Colon (tissue), 2 donors: ENCODE data around the gene BMPR2.
"Not testable (repeated sequence)": the region's sequence is repeated elsewhere in the genome, so short reads cannot be mapped to it uniquely, and the experiment has no call there.

Source experiments
- FAIRE-seq: peaks from 2 replicates; lab custom pipeline; 2012; peaks lifted over from hg19 to GRCh38; lab: Jason Lieb, UNC
- donor health status: control.
- donor health status: control.

The BMPR2 gene

DNA sequence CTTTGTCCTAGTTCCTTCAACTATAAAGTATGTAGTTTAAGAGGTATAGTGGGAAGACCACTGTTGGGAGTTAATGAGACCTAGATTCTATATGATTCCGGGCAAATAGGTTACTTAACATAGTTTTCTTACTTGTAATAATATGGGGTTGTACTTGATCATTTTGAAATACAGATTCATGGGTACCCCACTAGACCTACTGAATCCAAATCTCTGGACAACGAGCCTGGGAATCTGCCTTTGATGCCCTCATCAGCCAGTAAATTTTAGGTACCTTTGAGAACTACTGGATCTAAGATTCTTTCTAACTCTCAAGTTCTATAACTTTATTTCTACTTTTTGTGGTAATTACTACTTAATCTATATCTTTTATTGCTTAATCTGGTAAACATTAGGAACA is 6.6 kb downstream of the BMPR2 start:
- FAIRE-seq, result no peak

DNA sequence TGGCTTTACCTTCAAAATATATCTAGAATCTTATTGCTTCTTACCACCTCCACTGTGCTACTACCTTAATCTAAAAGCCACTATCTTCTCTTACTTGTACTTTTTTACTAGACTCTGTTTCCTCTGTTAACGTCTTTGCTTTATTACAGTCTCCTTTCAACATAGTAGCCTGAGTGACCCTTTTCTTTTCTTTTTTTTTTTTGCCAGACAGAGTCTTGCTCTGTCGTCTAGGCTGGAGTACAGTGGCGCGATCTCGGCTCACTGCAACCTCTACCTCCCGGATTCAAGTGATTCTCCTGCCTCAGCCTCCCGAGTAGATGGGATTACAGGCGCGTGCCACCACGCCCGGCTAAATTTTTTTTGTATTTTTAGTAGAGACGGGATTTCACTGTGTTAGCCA is 10.4 kb downstream of the BMPR2 start:
- not testable (repeated sequence) for FAIRE-seq

DNA sequence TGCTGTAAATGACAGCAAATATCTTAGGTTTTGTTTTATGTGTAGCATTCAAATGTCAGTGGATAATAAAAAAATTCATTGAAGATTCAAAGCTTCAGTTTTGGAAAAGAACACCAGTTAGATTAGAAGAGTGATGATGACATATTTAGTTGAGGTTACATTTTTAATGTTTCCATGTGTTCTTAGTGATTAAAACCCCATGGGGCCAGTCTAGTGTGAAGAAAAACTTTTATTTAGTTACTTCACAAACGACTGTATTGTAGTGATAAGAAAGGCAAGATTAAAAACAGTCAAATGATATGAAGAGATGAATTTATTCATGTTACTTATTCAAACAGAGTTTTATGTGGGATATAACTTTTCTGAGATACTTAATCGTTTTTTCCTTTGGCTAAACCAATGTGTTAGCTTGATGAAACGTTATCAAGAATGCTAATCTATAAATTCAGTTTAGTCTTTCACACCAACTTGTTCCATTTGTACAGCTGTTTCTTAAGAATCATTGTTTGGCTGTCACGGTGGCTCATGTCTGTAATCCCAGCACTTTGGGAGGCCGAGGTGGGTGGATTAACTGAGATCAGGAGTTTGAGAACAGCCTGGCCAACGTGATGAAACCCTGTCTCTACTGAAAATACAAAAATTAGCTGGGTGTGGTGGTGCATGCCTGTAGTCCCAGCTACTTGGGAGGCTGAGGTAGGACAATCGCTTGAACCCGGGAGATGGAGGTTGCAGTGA is 11.6 kb downstream of the BMPR2 start:
- FAIRE-seq, result no peak

DNA sequence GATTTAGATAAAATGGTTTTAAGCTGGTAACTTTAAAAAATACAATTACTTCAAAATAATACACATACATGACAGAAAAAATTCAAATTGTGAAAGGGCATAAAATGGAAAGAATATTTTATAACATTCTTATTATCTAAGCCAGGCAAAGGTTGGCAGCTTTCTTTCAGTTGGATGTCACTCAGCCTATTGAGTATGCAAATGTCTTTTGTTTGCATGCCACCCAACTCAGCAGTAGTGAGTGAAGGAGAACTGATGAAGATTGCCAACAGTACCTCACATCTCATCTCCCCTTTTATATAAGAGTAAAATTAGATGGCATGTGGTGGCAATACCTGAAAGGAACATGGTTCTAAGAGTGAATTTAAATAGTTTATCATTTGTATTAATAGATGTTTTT is 24.8 kb downstream of the BMPR2 start:
- FAIRE-seq, result no peak

DNA sequence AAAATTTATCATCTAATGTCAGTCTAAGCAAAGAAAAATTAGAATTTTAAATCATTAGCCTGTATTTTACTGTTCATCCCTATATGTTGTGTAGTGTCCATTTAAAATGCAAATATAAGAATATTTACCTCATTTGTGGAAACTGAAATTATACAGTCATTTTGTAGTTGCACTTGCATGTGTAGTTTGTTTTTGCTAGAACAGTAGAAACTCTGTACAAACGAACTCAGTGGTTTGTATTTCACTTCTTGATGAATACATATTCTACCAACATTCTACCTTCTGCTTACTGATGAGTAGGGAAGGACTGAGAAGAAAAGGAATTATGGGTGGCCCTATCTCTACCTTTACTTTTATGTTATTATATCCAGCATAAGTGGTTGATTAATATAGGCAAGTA is 29.7 kb downstream of the BMPR2 start:
- no peak for FAIRE-seq

DNA sequence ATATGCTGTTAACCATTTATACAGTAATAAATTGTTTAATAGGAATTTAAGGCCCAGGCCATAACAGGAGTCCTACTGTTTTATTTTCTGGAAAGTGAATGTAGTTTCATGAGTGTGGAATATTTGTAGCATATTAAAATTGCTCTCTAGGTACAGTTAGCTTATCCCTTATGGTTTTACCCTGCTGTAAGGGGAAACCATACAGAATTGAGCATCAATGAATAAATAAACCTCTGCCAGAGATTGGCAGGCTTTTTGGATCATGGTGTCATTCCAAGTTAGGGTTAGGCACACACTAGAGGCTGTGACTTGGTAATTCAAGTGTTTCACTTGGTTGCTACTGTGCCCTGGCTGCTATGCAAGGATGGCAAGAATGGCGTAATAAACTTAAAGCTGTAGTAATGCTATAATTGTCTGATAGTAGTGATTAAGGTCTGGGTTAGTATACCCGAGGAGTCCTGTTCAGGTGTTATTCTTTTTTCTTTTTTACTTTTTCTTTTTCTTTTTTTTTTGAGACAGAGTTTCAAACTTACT is 30.4 kb downstream of the BMPR2 start:
- no peak for FAIRE-seq

DNA sequence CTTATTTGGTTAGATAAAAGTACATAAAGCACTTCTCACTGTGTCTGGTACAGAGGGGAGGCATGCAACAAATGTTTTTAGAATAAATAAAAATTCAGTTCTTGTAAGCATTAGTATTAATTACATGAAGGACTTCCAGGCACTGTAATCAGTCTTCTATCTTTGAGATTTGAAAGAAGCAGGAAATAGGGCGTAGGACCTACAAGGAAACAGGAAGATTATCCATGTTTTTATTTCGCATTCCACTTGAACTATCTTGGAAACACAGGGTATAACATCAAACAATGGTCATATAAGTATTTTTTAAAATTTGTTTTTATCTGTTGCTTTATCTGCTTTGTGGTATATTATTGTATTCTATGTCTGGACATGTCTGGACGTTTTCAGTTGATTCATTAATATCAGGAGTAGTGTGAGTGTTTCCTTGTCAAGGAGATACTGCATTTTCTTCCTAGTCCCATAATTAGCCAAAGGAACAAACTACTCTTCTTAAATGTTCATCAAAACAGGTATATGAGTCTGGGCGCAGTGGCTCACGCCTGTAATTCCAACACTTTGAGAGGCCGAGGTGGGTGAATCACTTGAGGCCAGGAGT is 32.5 kb downstream of the BMPR2 start:
- no peak for FAIRE-seq

DNA sequence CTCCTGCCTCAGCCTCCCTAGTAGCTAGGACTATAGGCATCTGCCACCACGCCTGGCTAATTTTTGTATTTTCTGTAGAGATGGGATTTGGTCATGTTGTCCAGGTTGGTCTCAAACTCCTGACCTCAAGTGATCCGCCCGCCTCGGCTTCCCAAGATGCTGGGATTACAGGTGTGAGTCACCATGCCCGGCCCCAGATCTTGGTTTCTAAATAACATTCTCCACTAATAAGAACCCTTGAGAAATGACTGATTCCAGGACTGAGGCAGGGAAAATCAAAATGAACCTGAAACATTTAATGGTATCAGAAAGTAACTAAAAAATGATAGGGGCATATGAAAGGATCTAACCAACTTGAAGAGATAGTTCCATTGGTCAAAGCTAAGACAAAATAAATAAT is 34.0 kb downstream of the BMPR2 start:
- no peak for FAIRE-seq

DNA sequence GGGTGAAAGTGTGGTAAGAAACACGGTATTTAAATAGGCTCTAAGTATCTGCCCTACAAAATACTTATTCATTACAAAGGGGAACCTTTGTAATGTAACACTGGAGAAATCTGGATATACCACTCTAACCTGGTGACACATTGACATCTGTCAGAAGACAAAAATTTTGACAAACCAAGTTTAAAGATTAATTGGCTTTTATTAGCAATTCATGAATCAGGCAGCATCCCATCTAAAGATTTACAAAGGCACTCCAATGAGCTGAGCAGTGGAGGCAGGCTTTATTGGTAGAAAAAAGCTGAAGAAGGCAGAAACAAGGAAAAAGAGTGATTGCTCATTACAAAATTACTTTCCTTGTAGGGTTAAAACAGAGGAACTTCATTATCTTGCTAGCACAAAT is 35.0 kb downstream of the BMPR2 start:
- FAIRE-seq, result no peak

DNA sequence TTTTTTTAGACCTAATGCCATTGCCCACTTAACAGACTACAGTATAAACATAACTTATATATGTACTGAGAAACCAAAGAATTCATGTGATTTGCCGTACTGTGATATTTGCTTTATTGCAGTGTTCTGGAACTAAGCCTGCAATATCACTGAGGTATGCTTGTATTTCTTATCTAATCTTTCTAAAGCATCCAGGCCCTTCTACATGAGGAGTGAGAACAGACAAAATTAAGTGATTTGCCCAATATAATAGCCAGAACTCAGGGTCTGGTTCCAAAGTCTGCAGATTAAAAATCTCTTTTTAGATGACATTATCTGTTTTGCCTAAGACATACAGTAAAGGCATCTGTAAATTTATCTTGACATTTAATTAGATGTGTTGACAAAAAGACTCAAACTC is 41.9 kb downstream of the BMPR2 start:
- no peak for FAIRE-seq

DNA sequence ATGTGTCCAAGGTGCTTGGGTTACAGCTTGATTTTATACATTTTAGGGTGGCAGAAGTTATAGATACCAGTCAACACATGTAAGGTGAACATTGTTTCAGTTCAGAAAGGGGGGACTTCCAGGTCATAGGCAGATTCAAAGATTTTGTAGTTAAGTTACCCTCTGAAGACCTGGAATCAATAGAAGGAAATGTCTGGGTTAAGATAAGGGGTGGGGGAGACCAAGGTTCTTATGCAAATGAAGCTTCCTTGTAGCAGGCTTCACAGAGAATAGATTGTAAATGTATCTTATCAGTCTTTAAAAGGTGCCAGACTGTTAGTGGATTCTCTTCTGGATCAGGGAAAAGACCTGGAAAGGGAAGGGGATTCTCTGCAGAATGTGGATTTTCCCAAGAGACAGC is 42.4 kb downstream of the BMPR2 start:
- no peak for FAIRE-seq

DNA sequence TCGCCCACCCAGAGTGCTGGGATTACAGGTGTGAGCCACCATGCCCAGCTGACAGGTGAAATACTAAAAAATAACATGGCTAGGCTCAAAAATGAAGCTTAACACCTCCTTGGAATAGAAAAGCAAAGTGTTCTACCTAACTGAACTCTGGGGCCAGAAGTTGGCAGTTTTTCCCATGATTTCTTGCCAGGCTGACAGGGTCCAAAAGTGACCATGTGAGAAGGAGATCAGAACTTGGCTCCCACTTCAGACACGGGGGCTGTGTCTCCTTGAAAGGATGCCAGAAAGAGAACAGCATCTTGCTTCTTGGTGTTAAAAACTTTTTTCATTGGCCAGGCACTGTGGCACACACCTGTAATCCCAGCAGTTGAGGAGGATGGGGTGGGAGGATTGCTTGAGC is 47.0 kb downstream of the BMPR2 start:
- FAIRE-seq, result no peak

DNA sequence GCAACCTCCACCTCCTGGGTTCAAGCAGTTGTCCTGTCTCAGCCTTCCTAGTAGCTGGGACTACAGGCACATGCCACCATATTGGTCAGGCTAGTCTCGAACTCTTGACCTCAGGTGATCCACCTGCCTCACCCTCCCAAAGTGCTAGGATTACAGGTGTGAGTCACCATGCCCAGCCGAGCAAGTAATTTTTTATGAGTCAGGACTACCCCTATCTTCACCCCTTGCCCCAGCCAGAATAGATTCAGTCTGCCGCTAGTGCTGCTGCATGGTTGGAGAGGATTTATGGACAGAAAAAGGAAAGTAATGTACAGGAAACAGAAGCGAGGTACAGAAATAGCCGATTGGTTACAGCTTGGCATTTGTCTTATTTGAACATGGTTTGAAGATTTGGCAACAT is 48.9 kb downstream of the BMPR2 start:
- no peak for FAIRE-seq

DNA sequence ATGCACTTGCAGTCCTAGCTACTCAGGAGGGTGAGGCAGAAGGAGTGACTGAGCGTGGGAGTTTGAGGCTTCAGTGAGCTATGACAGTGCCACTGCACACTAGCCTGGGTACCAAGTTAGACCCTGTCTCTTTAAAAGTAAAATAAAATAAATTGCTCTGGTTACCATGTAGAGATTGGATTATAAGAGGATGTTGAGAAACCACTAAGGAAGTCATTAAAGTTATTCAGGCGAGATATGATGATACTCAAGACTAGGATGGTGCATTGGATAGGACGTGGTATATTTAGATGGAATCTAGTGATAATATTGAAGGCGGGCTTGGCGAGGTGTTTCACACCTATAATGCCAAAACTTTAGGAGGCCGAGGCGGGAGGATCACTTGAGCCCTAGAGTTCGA is 50.6 kb downstream of the BMPR2 start:
- FAIRE-seq, result no peak

DNA sequence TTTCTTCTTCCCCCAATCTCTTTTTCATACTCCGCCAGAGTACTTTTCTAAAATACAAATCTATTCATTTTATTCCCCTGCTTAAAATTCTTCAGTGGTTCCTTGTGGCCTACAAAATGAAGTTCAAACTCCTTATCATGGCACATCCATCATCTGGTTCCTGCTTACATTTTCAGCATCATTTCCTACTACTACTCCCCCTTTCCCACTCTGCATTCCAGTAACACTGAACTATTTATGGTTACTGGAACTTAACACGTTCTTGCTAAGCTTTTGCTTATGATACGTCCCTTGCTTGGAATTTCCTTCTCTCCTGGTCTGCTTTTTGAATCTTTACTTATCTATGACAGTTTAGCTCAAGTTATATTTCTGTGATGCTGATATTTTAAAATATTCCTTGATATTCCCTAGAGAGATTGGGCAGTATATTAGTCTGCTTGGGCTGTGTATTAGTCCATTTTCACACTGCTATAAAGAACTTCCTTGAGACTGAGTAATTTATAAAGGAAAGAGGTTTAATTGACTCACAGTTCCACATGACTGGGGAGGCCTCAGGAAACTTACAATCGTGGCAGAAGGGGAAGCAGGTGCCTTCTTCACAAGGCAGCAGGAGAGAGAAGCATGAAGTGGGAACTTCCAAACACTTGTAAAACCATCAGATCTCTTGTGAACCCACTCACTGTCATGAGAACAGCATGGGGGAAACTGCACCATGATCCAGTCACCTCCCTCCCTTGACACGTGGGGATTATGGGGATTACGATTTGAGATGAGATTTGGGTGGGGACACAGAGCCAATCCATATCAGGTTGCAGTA is 53.2 kb downstream of the BMPR2 start:
- no peak for FAIRE-seq

DNA sequence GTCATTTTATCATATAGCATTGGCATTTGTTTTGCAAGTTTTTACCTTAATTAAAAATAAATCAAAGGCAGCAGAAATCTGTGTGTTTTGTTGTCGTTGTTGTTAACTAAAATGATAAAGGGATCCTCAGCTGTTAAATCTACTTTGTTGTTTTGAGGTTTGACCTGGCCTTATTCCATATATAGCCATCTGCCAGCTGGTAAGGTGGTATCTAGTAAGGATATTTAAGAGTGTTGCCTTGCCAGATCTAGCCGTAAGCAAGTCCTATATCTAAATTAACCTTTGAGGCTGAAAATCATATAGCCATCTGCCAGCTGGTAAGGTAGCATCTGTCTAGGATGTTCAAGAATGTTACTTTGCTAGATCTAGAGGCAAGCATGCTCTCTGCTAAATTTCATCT is 56.6 kb downstream of the BMPR2 start:
- no peak for FAIRE-seq

DNA sequence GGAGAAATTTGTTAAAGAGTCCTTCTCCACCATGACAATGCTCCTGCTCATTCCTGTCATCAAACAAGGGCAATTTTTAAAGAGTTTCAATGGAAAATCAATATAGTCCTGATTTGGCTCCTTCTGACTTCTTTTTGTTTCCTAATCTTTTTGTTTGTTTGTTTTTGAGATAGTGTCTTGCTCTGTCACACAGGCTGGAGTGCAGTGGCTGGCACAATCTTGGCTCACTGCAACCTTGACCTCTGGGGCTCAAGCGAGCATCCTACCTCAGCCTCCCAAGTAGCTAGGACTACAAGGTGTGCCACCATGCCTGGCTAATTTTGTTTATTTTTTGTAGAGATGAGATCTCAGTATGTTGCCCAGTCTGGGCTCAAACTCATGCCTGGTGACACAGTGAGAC is 58.3 kb downstream of the BMPR2 start:
- no peak for FAIRE-seq

DNA sequence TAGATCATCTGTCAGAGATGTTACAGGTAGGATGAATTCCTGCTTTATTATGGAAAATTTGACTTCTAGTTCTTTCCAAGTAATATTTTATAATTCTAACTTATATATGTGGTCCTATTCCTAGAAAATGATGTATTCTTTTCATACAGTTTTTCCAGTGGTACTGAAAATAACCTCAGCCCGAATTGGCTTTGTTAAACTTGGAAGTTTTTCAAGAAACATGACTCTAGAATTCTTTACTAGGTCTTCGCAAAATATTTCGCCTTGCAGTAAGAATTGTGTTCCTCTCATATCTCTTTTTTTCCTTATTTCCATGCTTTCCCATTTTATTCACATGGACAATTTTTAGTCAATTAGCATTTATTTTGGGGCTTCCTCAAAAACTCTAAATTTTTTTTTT is 60.5 kb downstream of the BMPR2 start:
- no peak for FAIRE-seq

DNA sequence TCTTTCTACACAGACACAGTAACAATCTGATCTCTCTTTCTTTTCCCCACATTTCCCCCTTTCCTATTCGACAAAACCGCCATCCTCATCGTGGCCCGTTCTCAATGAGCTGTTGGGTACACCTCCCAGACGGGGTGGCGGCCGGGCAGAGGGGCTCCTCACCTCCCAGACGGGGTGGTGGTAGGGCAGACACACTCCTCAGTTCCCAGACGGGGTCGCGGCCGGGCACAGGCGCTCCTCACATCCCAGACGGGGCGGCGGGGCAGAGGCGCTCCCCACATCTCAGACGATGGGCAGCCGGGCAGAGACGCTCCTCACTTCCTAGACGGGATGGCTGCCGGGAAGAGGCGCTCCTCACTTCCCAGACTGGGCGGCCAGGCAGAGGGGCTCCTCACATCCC is 64.0 kb downstream of the BMPR2 start:
- FAIRE-seq, result not testable (repeated sequence)

DNA sequence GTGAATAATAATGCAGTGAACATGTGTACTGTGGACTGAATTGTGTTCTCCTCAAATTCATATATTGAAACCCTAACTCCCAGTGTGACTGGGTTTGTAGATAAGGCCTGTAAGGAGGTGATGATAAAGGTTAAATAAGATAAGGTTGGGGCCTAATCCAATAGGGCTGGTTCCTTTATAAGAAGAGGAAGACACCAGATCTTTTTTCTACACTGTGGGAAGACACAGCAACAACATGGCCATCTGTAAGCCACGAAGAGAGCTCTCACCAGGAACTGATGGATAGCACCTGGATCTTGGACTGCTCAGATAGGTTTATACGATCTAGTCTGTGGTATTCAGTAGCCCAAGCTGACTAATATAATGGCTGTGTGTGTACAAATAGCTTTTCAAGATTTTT is 66.8 kb downstream of the BMPR2 start:
- FAIRE-seq, result no peak

DNA sequence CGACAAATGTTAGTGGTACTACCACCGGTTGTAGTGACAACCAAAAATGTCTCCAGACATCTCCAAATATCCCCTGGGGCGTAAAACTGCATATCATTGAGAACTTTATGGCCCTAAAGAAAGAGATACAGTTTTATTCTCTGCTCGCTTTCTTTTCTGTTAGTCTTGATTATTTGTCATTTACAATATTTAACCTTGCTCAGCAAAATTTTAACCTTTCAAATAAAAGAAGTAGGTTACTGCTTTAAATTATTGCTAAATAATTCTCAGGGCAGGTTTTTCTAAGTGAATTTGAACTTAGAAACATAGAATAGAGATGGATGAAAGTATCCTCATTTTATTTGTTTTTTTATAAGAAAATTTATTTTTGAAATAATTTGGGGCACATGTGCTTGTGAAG is 67.9 kb downstream of the BMPR2 start:
- FAIRE-seq, result no peak

DNA sequence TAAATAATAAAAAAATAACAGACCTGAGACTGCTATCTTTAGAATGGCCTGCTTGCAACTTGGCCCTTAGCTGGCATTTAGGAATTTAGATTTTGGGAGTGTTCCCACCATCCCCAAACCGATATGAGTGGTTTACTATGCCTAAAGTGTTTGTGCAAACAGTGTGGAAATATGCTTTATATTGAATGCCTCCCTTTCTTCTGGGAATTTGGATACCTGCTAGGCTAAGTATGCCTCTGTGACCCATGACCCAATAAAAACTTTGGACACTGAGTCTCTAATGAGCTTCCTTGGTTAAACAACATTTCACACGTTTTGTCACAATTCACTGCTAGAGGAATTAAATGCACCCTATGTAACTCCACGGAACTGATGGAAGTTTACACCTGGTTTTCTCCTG is 73.2 kb downstream of the BMPR2 start:
- FAIRE-seq, result no peak

DNA sequence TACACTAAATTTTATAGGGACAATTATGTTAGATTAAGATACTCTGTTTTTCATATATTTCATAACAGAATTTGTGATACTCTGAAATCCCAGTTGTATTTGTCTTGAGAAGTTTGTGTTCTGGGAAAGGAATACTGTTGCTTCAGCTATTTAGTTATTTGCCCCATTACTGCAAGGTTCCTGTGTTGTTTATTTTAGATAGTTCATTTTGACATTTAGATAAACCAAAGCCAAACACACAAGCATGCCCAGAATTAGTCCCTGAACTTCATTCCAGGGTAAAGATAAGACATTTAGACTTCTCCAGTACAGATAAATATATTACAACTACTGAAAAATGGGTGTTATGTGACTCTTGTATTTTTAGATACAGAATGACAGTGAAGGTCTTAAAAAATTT is 74.7 kb downstream of the BMPR2 start:
- no peak for FAIRE-seq
